HCT116 (cell line): ENCODE data around the gene NUS1. TPM values are rescaled to one million over a fixed set of nuclear protein-coding genes. Genes with fewer than 3 reads are reported as not detected.

ENCODE experiments used
- ATAC-seq: fragments of 200-7000 bp; cut with Tn5 transposase; 2 replicates; pipeline ENCODE4 v1.9.1; 2020; ENCODE audit warnings: mild to moderate bottlenecking, moderate library complexity
- BruUV-seq: library from RNA; stranded (reverse); fragments of 400-500 nt; replicated peaks from 2 replicates; lab custom pipeline; 2021; lab: Mats Ljungman, UMichigan
- CTCF ChIA-PET: fragments of 300-600 bp; sonication (Branson Sonifier 250); formaldehyde crosslinking; loops from one replicate; lab custom pipeline; 2021; ENCODE audit warnings: antibody characterized with exemption; lab: Charles Lee
- POLR2A ChIA-PET: fragments of 300-600, 350-600 bp; sonication (Branson Sonifier 250); formaldehyde crosslinking; loops from one replicate; lab custom pipeline; 2021; ENCODE audit warnings: antibody characterized with exemption; lab: Charles Lee
- RAD21 ChIA-PET, 2 experiments: fragments of 300-600 bp; sonication (Branson Sonifier 250); formaldehyde crosslinking; loops; one replicate each; lab custom pipeline; 2023; ENCODE audit warnings: low total read pairs in 2 of 2; ENCODE audit not compliant: uncharacterized antibody in 2 of 2, unreplicated experiment in 2 of 2, low non-redundant PET in 1 of 2; lab: Charles Lee
- DNase-seq: peaks from one replicate; pipeline ENCODE4 v3.0.0-alpha.2; 2010; ENCODE audit warnings: low read depth, low spot score
- H2AFZ ChIP-seq: fragments of 200-600 bp; shearing (Covaris generic), sonication (generic); 2 replicates; pipeline ENCODE4 v1.6.1; 2017; ENCODE audit warnings: low read depth, mixed run types, mixed read lengths, antibody characterized with exemption, low read length; ENCODE audit not compliant: poor library complexity, severe bottlenecking
- H3K27ac ChIP-seq: 2 replicates; pipeline ENCODE4 v1.5.1; 2012; ENCODE audit warnings: low read depth, low read length
- H3K27me3 ChIP-seq: fragments of 200-600 bp; sonication (generic); 2 replicates; pipeline ENCODE4 v1.6.1; 2016; ENCODE audit warnings: mixed run types, low read length, mixed read lengths; ENCODE audit not compliant: insufficient read depth
- H3K36me3 ChIP-seq, 2 experiments: fragments of 200-500 bp in 1 of 2; fragments of 200-600 bp in 1 of 2; sonication (Bioruptor generic) in 1 of 2; sonication (generic) in 1 of 2; 2 replicates each; pipeline versions ENCODE4 v1.5.1 to v1.6.1; 2014 to 2016; ENCODE audit warnings: low read length in 2 of 2, inconsistent platforms in 1 of 2, mixed read lengths in 1 of 2, mixed run types in 1 of 2; ENCODE audit not compliant: insufficient read depth in 2 of 2, control insufficient read depth in 1 of 2
- H3K4me1 ChIP-seq, 2 experiments: fragments of 200-600 bp in 1 of 2; sonication (generic) in 1 of 2; 2 replicates each; pipeline versions ENCODE4 v1.5.1 to v1.6.1; 2012 to 2017; ENCODE audit warnings: low read length in 2 of 2, inconsistent platforms in 1 of 2, mild to moderate bottlenecking in 1 of 2, mixed read lengths in 1 of 2, mixed run types in 1 of 2, moderate library complexity in 1 of 2; ENCODE audit not compliant: insufficient read depth in 2 of 2, control insufficient read depth in 1 of 2
- H3K4me2 ChIP-seq: fragments of 200-600 bp; sonication (generic); 2 replicates; pipeline ENCODE4 v1.6.1; 2017; ENCODE audit warnings: mixed run types, low read length, mixed read lengths
- H3K4me3 ChIP-seq, 2 experiments: fragments of 200-600 bp in 1 of 2; sonication (generic) in 1 of 2; replicated peaks in 1 of 2; 2 replicates each; pipeline ENCODE4 v1.5.1; 2011 to 2016; ENCODE audit warnings: low read length in 2 of 2, control low read depth in 1 of 2, low read depth in 1 of 2, mild to moderate bottlenecking in 1 of 2, mixed read lengths in 1 of 2, mixed run types in 1 of 2
- H3K79me2 ChIP-seq: fragments of 200-600 bp; sonication (generic); 2 replicates; pipeline ENCODE4 v1.6.1; 2017; ENCODE audit warnings: mild to moderate bottlenecking, mixed run types, low read length, moderate library complexity, mixed read lengths; ENCODE audit not compliant: insufficient read depth
- H3K9ac ChIP-seq: fragments of 200-600 bp; sonication (generic); 2 replicates; pipeline ENCODE4 v1.6.1; 2016; ENCODE audit warnings: low read length, mixed read lengths
- H3K9me2 ChIP-seq: fragments of 200-600 bp; sonication (generic), shearing (Covaris generic); 2 replicates; pipeline ENCODE4 v1.6.1; 2017; ENCODE audit warnings: mixed run types, mild to moderate bottlenecking, moderate library complexity; ENCODE audit not compliant: insufficient read depth
- H3K9me3 ChIP-seq, 2 experiments: fragments of 200-500 bp in 1 of 2; fragments of 200-600 bp in 1 of 2; sonication (Bioruptor generic) in 1 of 2; sonication (generic) in 1 of 2; 2 replicates each; pipeline ENCODE4 v1.6.1; 2014 to 2017; ENCODE audit warnings: low read length in 2 of 2, mixed read lengths in 2 of 2, inconsistent platforms in 1 of 2, low read depth in 1 of 2, mild to moderate bottlenecking in 1 of 2, mixed run types in 1 of 2, moderate library complexity in 1 of 2; ENCODE audit not compliant: control insufficient read depth in 1 of 2, insufficient read depth in 1 of 2
- H4K20me1 ChIP-seq: fragments of 200-600 bp; sonication (generic), shearing (Covaris generic); 2 replicates; pipeline ENCODE4 v1.6.1; 2017; ENCODE audit warnings: mixed run types, mild to moderate bottlenecking, moderate library complexity; ENCODE audit not compliant: insufficient read depth
- CBX3 ChIP-seq: IDR thresholded peaks from 2 replicates; pipeline ENCODE4 v1.6.1; 2012; ENCODE audit warnings: low read depth
- CEBPB ChIP-seq: IDR thresholded peaks from 2 replicates; pipeline ENCODE4 v1.6.1; 2012; ENCODE audit warnings: low read depth
- EGR1 ChIP-seq: IDR thresholded peaks from 2 replicates; pipeline ENCODE4 v1.6.1; 2012; ENCODE audit warnings: low read depth
- ELF1 ChIP-seq: IDR thresholded peaks from 2 replicates; pipeline ENCODE4 v1.6.1; 2012; ENCODE audit warnings: low read depth, borderline replicate concordance
- EZH2 ChIP-seq: fragments of 200-600 bp; sonication (generic); IDR thresholded peaks from 2 replicates; pipeline ENCODE4 v1.6.1; 2017; ENCODE audit warnings: antibody characterized with exemption, mixed run types
- FOSL1 ChIP-seq: IDR thresholded peaks from 2 replicates; pipeline ENCODE4 v1.6.1; 2012; ENCODE audit warnings: low read depth
- JUND ChIP-seq: IDR thresholded peaks from 2 replicates; pipeline ENCODE4 v1.6.1; 2012
- POLR2A ChIP-seq: IDR thresholded peaks from 2 replicates; pipeline ENCODE4 v1.7.0; 2011; ENCODE audit warnings: borderline replicate concordance; ENCODE audit not compliant: insufficient read depth, insufficient read length; ENCODE audit errors: extremely low read depth
- POLR2AphosphoS5 ChIP-seq: IDR thresholded peaks from 2 replicates; pipeline ENCODE4 v1.6.1; 2011; ENCODE audit warnings: mild to moderate bottlenecking, low read depth, low read length, moderate library complexity
- RAD21 ChIP-seq: IDR thresholded peaks from 2 replicates; pipeline ENCODE4 v1.6.1; 2012; ENCODE audit warnings: low read depth, mild to moderate bottlenecking
- SIN3A ChIP-seq: IDR thresholded peaks from 2 replicates; pipeline ENCODE4 v1.6.1; 2012; ENCODE audit warnings: low read depth
- SP1 ChIP-seq: IDR thresholded peaks from 2 replicates; pipeline ENCODE4 v1.6.1; 2012; ENCODE audit warnings: low read depth
- SRF ChIP-seq: IDR thresholded peaks from 2 replicates; pipeline ENCODE4 v1.6.1; 2012; ENCODE audit warnings: low read depth
- TCF7L2 ChIP-seq: IDR thresholded peaks from 2 replicates; pipeline ENCODE4 v1.7.0; 2011; ENCODE audit warnings: borderline replicate concordance, inconsistent platforms; ENCODE audit not compliant: insufficient read depth, insufficient read length; ENCODE audit errors: extremely low read depth
- YY1 ChIP-seq: IDR thresholded peaks from 2 replicates; pipeline ENCODE4 v1.6.1; 2011; ENCODE audit warnings: low read length, low read depth, moderate library complexity, mild to moderate bottlenecking; ENCODE audit not compliant: insufficient replicate concordance; ENCODE audit errors: extremely low read depth
- ZFX ChIP-seq: fragments of 450-650 bp; IDR thresholded peaks from 2 replicates; pipeline ENCODE4 v1.6.1; 2017
- ZNF274 ChIP-seq: fragments of 200-500 bp; sonication (Bioruptor generic); IDR thresholded peaks from 2 replicates; pipeline ENCODE4 v1.6.1; 2014; ENCODE audit warnings: mild to moderate bottlenecking, low read depth, low read length, inconsistent platforms
- intact Hi-C: fragments of 100-400 bp; cut with micrococcal nuclease; formaldehyde crosslinking; loops from 2 replicates; pipeline ENCODE4 v1.10.0; 2022
- total RNA-seq: library from RNA; stranded (reverse); gene quantifications from one replicate; pipeline ENCODE4 v1.2.1, GENCODE V29; 2021; ENCODE audit not compliant: unreplicated experiment
- TF ChIP-seq, protein P1 (sequence below): IDR thresholded peaks from 2 replicates; pipeline ENCODE4 v1.6.1; 2011; ENCODE audit warnings: mild to moderate bottlenecking, low read length, moderate library complexity; ENCODE audit not compliant: insufficient replicate concordance; ENCODE audit errors: extremely low read depth
- TF ChIP-seq, protein P2 (sequence below): IDR thresholded peaks from 2 replicates; pipeline ENCODE4 v1.6.1; 2012
- TF ChIP-seq, protein P3 (sequence below): IDR thresholded peaks from 2 replicates; pipeline ENCODE4 v1.6.1; 2012; ENCODE audit warnings: low read depth
- TF ChIP-seq, protein P4 (sequence below), 3 experiments: fragments of 200-600 bp in 1 of 3; sonication (generic) in 1 of 3; IDR thresholded peaks in 2 of 3; conservative IDR thresholded peaks in 1 of 3; 2 replicates each; pipeline ENCODE4 v1.5.1; 2012 to 2017; ENCODE audit warnings: low read depth in 2 of 3, low read length in 2 of 3, antibody characterized with exemption in 1 of 3, borderline replicate concordance in 1 of 3, control low read depth in 1 of 3, mild to moderate bottlenecking in 1 of 3, mixed read lengths in 1 of 3, mixed run types in 1 of 3, moderate library complexity in 1 of 3; ENCODE audit not compliant: insufficient read depth in 1 of 3
- TF ChIP-seq, protein P5 (sequence below): IDR thresholded peaks from 2 replicates; pipeline ENCODE4 v1.6.1; 2012

Gene NUS1
- total RNA-seq, 1 experiment from 2014 or later, result 46.2 TPM

DNA sequence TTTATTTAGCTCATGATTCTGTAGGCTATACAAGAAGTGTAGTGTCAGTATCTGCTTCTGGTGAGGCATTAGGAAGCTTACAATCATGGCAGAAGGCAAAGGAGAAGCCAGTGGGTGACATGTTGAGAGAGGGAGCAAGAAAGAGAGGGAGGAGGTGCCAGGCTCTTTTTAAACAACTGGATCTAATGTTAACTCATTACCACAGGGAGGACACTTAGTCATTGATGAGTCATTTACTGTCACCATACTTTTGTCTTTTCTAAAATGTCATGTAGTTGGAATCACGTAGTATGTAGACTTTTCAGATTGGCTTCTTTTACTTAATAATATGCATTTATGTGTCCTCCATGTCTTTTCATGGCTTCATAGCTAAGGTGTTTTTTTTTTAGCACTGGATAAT is 58.1 kb downstream of the NUS1 start:
- CTCF ChIA-PET, result no interaction called here
- TF ChIP-seq EZH2, result no peak
- peak; percentile 28; the same call in 1 of the 2 replicates for TF ChIP-seq JUND
- no peak for TF ChIP-seq RAD21
- 0 out of 2 replicates have a peak, but pooled peaks have one; percentile 14 for TF ChIP-seq SP1
- TF ChIP-seq YY1, result no peak
- TF ChIP-seq, protein P1, sequence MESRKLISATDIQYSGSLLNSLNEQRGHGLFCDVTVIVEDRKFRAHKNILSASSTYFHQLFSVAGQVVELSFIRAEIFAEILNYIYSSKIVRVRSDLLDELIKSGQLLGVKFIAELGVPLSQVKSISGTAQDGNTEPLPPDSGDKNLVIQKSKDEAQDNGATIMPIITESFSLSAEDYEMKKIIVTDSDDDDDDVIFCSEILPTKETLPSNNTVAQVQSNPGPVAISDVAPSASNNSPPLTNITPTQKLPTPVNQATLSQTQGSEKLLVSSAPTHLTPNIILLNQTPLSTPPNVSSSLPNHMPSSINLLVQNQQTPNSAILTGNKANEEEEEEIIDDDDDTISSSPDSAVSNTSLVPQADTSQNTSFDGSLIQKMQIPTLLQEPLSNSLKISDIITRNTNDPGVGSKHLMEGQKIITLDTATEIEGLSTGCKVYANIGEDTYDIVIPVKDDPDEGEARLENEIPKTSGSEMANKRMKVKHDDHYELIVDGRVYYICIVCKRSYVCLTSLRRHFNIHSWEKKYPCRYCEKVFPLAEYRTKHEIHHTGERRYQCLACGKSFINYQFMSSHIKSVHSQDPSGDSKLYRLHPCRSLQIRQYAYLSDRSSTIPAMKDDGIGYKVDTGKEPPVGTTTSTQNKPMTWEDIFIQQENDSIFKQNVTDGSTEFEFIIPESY, result no peak
- TF ChIP-seq POLR2AphosphoS5, result no peak
- TF ChIP-seq, protein P2, sequence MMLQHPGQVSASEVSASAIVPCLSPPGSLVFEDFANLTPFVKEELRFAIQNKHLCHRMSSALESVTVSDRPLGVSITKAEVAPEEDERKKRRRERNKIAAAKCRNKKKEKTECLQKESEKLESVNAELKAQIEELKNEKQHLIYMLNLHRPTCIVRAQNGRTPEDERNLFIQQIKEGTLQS, result no peak
- TF ChIP-seq, protein P3, sequence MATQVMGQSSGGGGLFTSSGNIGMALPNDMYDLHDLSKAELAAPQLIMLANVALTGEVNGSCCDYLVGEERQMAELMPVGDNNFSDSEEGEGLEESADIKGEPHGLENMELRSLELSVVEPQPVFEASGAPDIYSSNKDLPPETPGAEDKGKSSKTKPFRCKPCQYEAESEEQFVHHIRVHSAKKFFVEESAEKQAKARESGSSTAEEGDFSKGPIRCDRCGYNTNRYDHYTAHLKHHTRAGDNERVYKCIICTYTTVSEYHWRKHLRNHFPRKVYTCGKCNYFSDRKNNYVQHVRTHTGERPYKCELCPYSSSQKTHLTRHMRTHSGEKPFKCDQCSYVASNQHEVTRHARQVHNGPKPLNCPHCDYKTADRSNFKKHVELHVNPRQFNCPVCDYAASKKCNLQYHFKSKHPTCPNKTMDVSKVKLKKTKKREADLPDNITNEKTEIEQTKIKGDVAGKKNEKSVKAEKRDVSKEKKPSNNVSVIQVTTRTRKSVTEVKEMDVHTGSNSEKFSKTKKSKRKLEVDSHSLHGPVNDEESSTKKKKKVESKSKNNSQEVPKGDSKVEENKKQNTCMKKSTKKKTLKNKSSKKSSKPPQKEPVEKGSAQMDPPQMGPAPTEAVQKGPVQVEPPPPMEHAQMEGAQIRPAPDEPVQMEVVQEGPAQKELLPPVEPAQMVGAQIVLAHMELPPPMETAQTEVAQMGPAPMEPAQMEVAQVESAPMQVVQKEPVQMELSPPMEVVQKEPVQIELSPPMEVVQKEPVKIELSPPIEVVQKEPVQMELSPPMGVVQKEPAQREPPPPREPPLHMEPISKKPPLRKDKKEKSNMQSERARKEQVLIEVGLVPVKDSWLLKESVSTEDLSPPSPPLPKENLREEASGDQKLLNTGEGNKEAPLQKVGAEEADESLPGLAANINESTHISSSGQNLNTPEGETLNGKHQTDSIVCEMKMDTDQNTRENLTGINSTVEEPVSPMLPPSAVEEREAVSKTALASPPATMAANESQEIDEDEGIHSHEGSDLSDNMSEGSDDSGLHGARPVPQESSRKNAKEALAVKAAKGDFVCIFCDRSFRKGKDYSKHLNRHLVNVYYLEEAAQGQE, result no peak
- TF ChIP-seq, protein P4, sequence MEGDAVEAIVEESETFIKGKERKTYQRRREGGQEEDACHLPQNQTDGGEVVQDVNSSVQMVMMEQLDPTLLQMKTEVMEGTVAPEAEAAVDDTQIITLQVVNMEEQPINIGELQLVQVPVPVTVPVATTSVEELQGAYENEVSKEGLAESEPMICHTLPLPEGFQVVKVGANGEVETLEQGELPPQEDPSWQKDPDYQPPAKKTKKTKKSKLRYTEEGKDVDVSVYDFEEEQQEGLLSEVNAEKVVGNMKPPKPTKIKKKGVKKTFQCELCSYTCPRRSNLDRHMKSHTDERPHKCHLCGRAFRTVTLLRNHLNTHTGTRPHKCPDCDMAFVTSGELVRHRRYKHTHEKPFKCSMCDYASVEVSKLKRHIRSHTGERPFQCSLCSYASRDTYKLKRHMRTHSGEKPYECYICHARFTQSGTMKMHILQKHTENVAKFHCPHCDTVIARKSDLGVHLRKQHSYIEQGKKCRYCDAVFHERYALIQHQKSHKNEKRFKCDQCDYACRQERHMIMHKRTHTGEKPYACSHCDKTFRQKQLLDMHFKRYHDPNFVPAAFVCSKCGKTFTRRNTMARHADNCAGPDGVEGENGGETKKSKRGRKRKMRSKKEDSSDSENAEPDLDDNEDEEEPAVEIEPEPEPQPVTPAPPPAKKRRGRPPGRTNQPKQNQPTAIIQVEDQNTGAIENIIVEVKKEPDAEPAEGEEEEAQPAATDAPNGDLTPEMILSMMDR (IDR thresholded peaks at IDR 0.05 in 2 of 3, conservative IDR thresholded peaks at IDR 0.05 in 1 of 3; ENCODE audit: borderline replicate concordance in 1 of 3, insufficient read depth in 1 of 3, low read depth in 2 of 3, low read length in 2 of 3), result no peak
- no peak for TF ChIP-seq ZFX
- TF ChIP-seq CEBPB, result no peak
- no peak for TF ChIP-seq TCF7L2
- no peak for TF ChIP-seq ZNF274
- TF ChIP-seq EGR1, result no peak
- TF ChIP-seq CBX3, result 0 out of 2 replicates have a peak, but pooled peaks have one; percentile 32
- no peak for TF ChIP-seq SIN3A
- TF ChIP-seq, protein P5, sequence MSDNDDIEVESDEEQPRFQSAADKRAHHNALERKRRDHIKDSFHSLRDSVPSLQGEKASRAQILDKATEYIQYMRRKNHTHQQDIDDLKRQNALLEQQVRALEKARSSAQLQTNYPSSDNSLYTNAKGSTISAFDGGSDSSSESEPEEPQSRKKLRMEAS, result no peak
- no peak for TF ChIP-seq POLR2A
- TF ChIP-seq FOSL1, result peak; percentile 66; the same call in 1 of the 2 replicates
- TF ChIP-seq SRF, result no peak
- no peak for TF ChIP-seq ELF1

More for the DNA sequence above, 58.1 kb downstream of the NUS1 start:
- no TSS peak for BruUV-seq
- Histone ChIP-seq H3K27me3 (no peaks in the 10 kb centered on the region), H3K4me1 (peaks cover 0 to 6% of the 10 kb centered on the region in 2 experiments; a peak in 2 of 4 replicates), H3K9ac (no peak overlapping the region), H3K4me2 (no peak overlapping the region; the same call in 1 of the 2 replicates), H3K79me2 (no peaks in the 10 kb centered on the region), H3K4me3 (no peak overlapping the region), H3K36me3 (no peaks in the 10 kb centered on the region), H2AFZ (no peak overlapping the region), H3K9me2 (no peaks in the 10 kb centered on the region), H3K9me3 (no peaks in the 10 kb centered on the region), H3K27ac (no peak overlapping the region), H4K20me1 (no peaks in the 10 kb centered on the region)
- ATAC-seq (no peak), DNase-seq (no peak)
- intact Hi-C loops, result no loop called here
- POLR2A ChIA-PET, result no interaction called here
- RAD21 ChIA-PET, result no interaction called here
